HepG2 (cell line): ENCODE measurements around the gene ELL. TPM values are rescaled to one million over a fixed set of nuclear protein-coding genes. Genes with fewer than 3 reads are reported as not detected.
A peak's percentile ranks its signal among the peaks of the same experiment; 100 is the strongest.

Source experiments
- HDAC1 ChIP-seq: sonication (generic); formaldehyde crosslinking; IDR thresholded peaks from 2 replicates; pipeline ENCODE4 v1.5.1; 2020; ENCODE audit warnings: mild to moderate bottlenecking, missing genetic modification reagents
- IKZF4 ChIP-seq: sonication (generic); formaldehyde crosslinking; IDR thresholded peaks from 2 replicates; pipeline ENCODE4 v1.5.1; 2020; ENCODE audit warnings: borderline replicate concordance, mild to moderate bottlenecking, low read depth, missing genetic modification reagents; ENCODE audit errors: not compliant biosample characterization
- NFATC3 ChIP-seq: sonication (generic); formaldehyde crosslinking; IDR thresholded peaks from 2 replicates; pipeline ENCODE4 v1.5.1; 2020; ENCODE audit warnings: mild to moderate bottlenecking, missing genetic modification reagents
- NFYB ChIP-seq: sonication (generic); formaldehyde crosslinking; IDR thresholded peaks from 2 replicates; pipeline ENCODE4 v1.4.0; 2020; ENCODE audit warnings: missing genetic modification reagents
- SNAPC2 ChIP-seq: sonication (generic); formaldehyde crosslinking; IDR thresholded peaks from 2 replicates; pipeline ENCODE4 v1.8.1; 2022; ENCODE audit warnings: mild to moderate bottlenecking, missing genetic modification reagents
- TCF7L2 ChIP-seq: IDR thresholded peaks from 2 replicates; pipeline ENCODE4 v1.6.1; 2011; ENCODE audit warnings: mild to moderate bottlenecking, low read depth, low read length, moderate library complexity
- ZFAT ChIP-seq: sonication (generic); formaldehyde crosslinking; conservative IDR thresholded peaks from 2 replicates; pipeline ENCODE4 v1.8.1; 2023; ENCODE audit warnings: missing genetic modification reagents, inconsistent platforms
- ZNF20 ChIP-seq: sonication (generic); formaldehyde crosslinking; IDR thresholded peaks from 2 replicates; pipeline ENCODE4 v1.4.0; 2020; ENCODE audit warnings: mild to moderate bottlenecking, moderate library complexity, missing genetic modification reagents
- ZNF235 ChIP-seq: sonication (generic); formaldehyde crosslinking; IDR thresholded peaks from 2 replicates; pipeline ENCODE4 v1.8.1; 2023; ENCODE audit warnings: mild to moderate bottlenecking, missing genetic modification reagents, borderline replicate concordance
- ZNF441 ChIP-seq: sonication (generic); formaldehyde crosslinking; IDR thresholded peaks from 2 replicates; pipeline ENCODE4 v1.7.0; 2021; ENCODE audit warnings: missing genetic modification reagents, borderline replicate concordance
- ZNF496 ChIP-seq: sonication (generic); formaldehyde crosslinking; IDR thresholded peaks from 2 replicates; pipeline ENCODE4 v1.8.1; 2023; ENCODE audit warnings: mild to moderate bottlenecking, moderate library complexity, missing genetic modification reagents; ENCODE audit not compliant: insufficient replicate concordance
- ZNF501 ChIP-seq: sonication (generic); formaldehyde crosslinking; IDR thresholded peaks from 2 replicates; pipeline ENCODE4 v1.5.1; 2020; ENCODE audit warnings: mild to moderate bottlenecking, moderate library complexity, missing genetic modification reagents
- ZNF570 ChIP-seq: sonication (generic); formaldehyde crosslinking; IDR thresholded peaks from 2 replicates; pipeline ENCODE4 v1.4.0; 2020; ENCODE audit warnings: mild to moderate bottlenecking, missing genetic modification reagents, borderline replicate concordance
- polyA plus RNA-seq, 8 experiments: library from polyadenylated mRNA; depleted of rRNA in 3 of 8; stranded (reverse) in 7 of 8; unstranded in 1 of 8; fragments of >200 nt; fragmentation: Illumina TruSeq in 4 of 8; extraction: Trizol in 4 of 8; gene quantifications; 2 replicates each; pipeline versions ENCODE4 v1.2.1 to v1.2.3, GENCODE V29; 2011 to 2016; ENCODE audit warnings: low read depth in 4 of 8, missing spikeins in 1 of 8, mixed read lengths in 1 of 8; ENCODE audit not compliant: insufficient read depth in 1 of 8
- total RNA-seq, 5 experiments: library from RNA; depleted of rRNA; stranded (reverse); fragments of >200 nt; fragmentation: Illumina TruSeq; extraction: Trizol; gene quantifications; 2 replicates each; pipeline ENCODE4 v1.2.3, GENCODE V29; 2016; ENCODE audit warnings: low read depth in 1 of 5
- TF ChIP-seq, protein P1 (sequence below): sonication (generic); formaldehyde crosslinking; IDR thresholded peaks from 2 replicates; pipeline ENCODE4 v1.4.0; 2020; ENCODE audit warnings: missing genetic modification reagents
- TF ChIP-seq, protein P2 (sequence below): sonication (generic); formaldehyde crosslinking; IDR thresholded peaks from 2 replicates; pipeline ENCODE4 v1.4.0; 2020; ENCODE audit warnings: missing genetic modification reagents, borderline replicate concordance
- TF ChIP-seq, protein P3 (sequence below): sonication (generic); formaldehyde crosslinking; IDR thresholded peaks from 2 replicates; pipeline ENCODE4 v1.8.1; 2023; ENCODE audit warnings: mild to moderate bottlenecking, inconsistent platforms, moderate library complexity, missing genetic modification reagents, borderline replicate concordance
- TF ChIP-seq, protein P4 (sequence below): sonication (generic); formaldehyde crosslinking; IDR thresholded peaks from 2 replicates; pipeline ENCODE4 v1.4.0; 2020; ENCODE audit warnings: missing genetic modification reagents, borderline replicate concordance

Gene ELL
- total and polyA plus RNA-seq, 2 of the 13 experiments (the other 11 are each of a cell fraction or from before 2014, with no cell fraction given), result 3.7 to 5.4 TPM

DNA sequence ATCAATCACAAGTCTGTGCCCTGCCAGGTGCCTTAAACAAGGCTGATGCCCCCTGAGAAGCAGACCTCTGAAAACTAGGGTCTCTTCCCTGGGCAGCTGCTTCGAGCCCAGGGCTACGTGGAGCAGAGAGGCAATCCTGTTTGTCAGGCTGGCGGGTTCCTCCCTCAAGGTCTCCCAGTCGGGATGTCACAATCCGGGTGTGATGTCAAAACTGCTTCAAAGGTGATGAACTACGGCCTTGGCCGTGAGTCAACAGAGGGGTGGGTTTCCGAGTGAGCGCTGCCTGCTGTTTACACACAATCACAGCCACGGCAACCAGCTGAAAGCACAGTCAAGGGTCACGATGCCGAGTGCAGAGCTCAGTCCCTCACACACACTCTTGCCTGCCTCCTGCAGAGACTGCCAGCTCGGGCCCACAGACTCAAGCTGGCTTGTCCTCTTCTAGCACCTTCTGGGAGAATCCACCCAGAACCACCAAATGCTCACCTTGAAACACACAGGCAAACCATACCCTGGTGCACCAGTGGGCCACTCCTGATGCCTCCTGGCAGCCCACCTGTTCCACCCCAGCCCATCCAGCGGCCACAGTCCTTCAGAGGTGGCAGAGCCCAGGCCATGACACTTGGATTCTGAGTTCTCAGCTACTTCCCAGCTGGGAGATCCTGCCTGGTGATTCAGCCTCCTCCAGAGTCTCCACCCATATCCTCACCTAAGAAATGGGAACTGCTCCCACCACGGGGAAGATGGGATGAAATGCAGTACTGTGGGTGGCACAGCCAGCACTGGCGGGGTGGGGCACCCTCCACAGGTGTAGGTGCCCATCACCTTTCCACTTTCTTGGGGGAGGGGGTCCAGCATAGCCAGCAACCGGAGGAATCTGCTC is 6.8 kb downstream of the ELL start (continued):
- TF ChIP-seq ZNF501 (CRISPR knock-in tag), result peak; percentile 49
- peak; percentile 68; the same call in 1 of the 2 replicates for TF ChIP-seq TCF7L2
- TF ChIP-seq ZNF441 (CRISPR knock-in tag), result peak; percentile 98
- no peak for TF ChIP-seq ZNF235 (CRISPR knock-in tag)
- peak; percentile 100 for TF ChIP-seq HDAC1 (CRISPR knock-in tag)
- TF ChIP-seq, protein P1, sequence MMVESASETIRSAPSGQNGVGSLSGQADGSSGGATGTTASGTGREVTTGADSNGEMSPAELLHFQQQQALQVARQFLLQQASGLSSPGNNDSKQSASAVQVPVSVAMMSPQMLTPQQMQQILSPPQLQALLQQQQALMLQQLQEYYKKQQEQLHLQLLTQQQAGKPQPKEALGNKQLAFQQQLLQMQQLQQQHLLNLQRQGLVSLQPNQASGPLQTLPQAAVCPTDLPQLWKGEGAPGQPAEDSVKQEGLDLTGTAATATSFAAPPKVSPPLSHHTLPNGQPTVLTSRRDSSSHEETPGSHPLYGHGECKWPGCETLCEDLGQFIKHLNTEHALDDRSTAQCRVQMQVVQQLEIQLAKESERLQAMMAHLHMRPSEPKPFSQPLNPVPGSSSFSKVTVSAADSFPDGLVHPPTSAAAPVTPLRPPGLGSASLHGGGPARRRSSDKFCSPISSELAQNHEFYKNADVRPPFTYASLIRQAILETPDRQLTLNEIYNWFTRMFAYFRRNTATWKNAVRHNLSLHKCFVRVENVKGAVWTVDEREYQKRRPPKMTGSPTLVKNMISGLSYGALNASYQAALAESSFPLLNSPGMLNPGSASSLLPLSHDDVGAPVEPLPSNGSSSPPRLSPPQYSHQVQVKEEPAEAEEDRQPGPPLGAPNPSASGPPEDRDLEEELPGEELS (CRISPR knock-in tag), result peak; percentile 100
- TF ChIP-seq SNAPC2 (CRISPR knock-in tag), result 0 out of 2 replicates have a peak, but pooled peaks have one; percentile 62
- TF ChIP-seq ZNF496, result no peak
- TF ChIP-seq, protein P2, sequence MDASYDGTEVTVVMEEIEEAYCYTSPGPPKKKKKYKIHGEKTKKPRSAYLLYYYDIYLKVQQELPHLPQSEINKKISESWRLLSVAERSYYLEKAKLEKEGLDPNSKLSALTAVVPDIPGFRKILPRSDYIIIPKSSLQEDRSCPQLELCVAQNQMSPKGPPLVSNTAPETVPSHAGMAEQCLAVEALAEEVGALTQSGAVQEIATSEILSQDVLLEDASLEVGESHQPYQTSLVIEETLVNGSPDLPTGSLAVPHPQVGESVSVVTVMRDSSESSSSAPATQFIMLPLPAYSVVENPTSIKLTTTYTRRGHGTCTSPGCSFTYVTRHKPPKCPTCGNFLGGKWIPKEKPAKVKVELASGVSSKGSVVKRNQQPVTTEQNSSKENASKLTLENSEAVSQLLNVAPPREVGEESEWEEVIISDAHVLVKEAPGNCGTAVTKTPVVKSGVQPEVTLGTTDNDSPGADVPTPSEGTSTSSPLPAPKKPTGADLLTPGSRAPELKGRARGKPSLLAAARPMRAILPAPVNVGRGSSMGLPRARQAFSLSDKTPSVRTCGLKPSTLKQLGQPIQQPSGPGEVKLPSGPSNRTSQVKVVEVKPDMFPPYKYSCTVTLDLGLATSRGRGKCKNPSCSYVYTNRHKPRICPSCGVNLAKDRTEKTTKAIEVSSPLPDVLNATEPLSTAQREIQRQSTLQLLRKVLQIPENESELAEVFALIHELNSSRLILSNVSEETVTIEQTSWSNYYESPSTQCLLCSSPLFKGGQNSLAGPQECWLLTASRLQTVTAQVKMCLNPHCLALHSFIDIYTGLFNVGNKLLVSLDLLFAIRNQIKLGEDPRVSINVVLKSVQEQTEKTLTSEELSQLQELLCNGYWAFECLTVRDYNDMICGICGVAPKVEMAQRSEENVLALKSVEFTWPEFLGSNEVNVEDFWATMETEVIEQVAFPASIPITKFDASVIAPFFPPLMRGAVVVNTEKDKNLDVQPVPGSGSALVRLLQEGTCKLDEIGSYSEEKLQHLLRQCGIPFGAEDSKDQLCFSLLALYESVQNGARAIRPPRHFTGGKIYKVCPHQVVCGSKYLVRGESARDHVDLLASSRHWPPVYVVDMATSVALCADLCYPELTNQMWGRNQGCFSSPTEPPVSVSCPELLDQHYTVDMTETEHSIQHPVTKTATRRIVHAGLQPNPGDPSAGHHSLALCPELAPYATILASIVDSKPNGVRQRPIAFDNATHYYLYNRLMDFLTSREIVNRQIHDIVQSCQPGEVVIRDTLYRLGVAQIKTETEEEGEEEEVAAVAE (CRISPR knock-in tag), result peak; percentile 81; the same call in 1 of the 2 replicates
- TF ChIP-seq ZNF570 (CRISPR knock-in tag), result no peak
- no peak for TF ChIP-seq ZFAT (CRISPR knock-in tag)
- peak; percentile 65 for TF ChIP-seq IKZF4 (CRISPR knock-in tag)
- TF ChIP-seq, protein P3, sequence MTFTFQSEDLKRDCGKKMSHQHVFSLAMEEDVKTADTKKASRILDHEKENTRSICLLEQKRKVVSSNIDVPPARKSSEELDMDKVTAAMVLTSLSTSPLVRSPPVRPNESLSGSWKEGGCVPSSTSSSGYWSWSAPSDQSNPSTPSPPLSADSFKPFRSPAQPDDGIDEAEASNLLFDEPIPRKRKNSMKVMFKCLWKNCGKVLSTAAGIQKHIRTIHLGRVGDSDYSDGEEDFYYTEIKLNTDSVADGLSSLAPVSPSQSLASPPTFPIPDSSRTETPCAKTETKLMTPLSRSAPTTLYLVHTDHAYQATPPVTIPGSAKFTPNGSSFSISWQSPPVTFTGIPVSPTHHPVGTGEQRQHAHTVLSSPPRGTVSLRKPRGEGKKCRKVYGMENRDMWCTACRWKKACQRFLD (CRISPR knock-in tag), result 0 out of 2 replicates have a peak, but pooled peaks have one; percentile 30
- no peak; the same call in 1 of the 2 replicates for TF ChIP-seq NFYB (CRISPR knock-in tag)
- TF ChIP-seq NFATC3 (CRISPR knock-in tag), result 0 out of 2 replicates have a peak, but pooled peaks have one; percentile 19
- no peak for TF ChIP-seq ZNF20 (CRISPR knock-in tag)
- TF ChIP-seq, protein P4, sequence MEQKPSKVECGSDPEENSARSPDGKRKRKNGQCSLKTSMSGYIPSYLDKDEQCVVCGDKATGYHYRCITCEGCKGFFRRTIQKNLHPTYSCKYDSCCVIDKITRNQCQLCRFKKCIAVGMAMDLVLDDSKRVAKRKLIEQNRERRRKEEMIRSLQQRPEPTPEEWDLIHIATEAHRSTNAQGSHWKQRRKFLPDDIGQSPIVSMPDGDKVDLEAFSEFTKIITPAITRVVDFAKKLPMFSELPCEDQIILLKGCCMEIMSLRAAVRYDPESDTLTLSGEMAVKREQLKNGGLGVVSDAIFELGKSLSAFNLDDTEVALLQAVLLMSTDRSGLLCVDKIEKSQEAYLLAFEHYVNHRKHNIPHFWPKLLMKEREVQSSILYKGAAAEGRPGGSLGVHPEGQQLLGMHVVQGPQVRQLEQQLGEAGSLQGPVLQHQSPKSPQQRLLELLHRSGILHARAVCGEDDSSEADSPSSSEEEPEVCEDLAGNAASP, result peak; percentile 96
